NCI-H82 treated with DMSO at 0.1 percent for 48 hours (cell line): ENCODE data around the gene EEA1.

Experiments
- DNase-seq: peaks from one replicate; lab custom pipeline; 2025; ENCODE audit not compliant: unreplicated experiment; lab: John Stamatoyannopoulos, UW

Gene EEA1

GRCh38 chr12:92890601-92891106, 38.4 kb downstream of the EEA1 start:
- DNase-seq: no peak

GRCh38 chr12:92886131-92886530, 43.0 kb downstream of the EEA1 start:
- DNase-seq: no peak

- no peak for DNase-seq
Observed at GRCh38 chr12:92879698-92880322, 49.3 kb downstream of the EEA1 start.

- no peak for DNase-seq
Observed at GRCh38 chr12:92877904-92878303, 51.2 kb downstream of the EEA1 start.

GRCh38 chr12:92876496-92876895, 52.6 kb downstream of the EEA1 start:
- DNase-seq: no peak

- no peak for DNase-seq
Observed at GRCh38 chr12:92871116-92871515, 58.0 kb downstream of the EEA1 start.

GRCh38 chr12:92866418-92866817, 62.7 kb downstream of the EEA1 start:
- no peak for DNase-seq

GRCh38 chr12:92863251-92863650, 65.8 kb downstream of the EEA1 start:
- DNase-seq: no peak

GRCh38 chr12:92861381-92861780, 67.7 kb downstream of the EEA1 start:
- DNase-seq: no peak

GRCh38 chr12:92860521-92860920, 68.6 kb downstream of the EEA1 start:
- DNase-seq: no peak

- no peak for DNase-seq
Observed at GRCh38 chr12:92859650-92860386, 69.3 kb downstream of the EEA1 start.

- DNase-seq: no peak
Observed at GRCh38 chr12:92857818-92858217, 71.3 kb downstream of the EEA1 start.

GRCh38 chr12:92854344-92854743, 74.8 kb downstream of the EEA1 start:
- no peak for DNase-seq

GRCh38 chr12:92848740-92849139, 80.4 kb downstream of the EEA1 start:
- no peak for DNase-seq

GRCh38 chr12:92847368-92847767, 81.7 kb downstream of the EEA1 start:
- DNase-seq: no peak

- no peak for DNase-seq
Observed at GRCh38 chr12:92845329-92845728, 83.8 kb downstream of the EEA1 start.

- no peak for DNase-seq
Observed at GRCh38 chr12:92844151-92844763, 84.8 kb downstream of the EEA1 start.

GRCh38 chr12:92829686-92830282, 99.3 kb downstream of the EEA1 start:
- no peak for DNase-seq

- DNase-seq: peak; percentile 97
Observed at GRCh38 chr12:92828565-92828964, 100.5 kb downstream of the EEA1 start.

- DNase-seq: peak; percentile 4
Observed at GRCh38 chr12:92827836-92828431, 101.2 kb downstream of the EEA1 start.

GRCh38 chr12:92821142-92821541, 108.0 kb downstream of the EEA1 start:
- no peak for DNase-seq
